Measurements from ENCODE around the gene DYNLT3.

The DYNLT3 gene

GRCh38 chrX:37883196-37883595 is 35.8 kb upstream of the DYNLT3 start:
- no peak overlapping the region for H3K4me3 ChIP-seq
- TF ChIP-seq, protein P1, sequence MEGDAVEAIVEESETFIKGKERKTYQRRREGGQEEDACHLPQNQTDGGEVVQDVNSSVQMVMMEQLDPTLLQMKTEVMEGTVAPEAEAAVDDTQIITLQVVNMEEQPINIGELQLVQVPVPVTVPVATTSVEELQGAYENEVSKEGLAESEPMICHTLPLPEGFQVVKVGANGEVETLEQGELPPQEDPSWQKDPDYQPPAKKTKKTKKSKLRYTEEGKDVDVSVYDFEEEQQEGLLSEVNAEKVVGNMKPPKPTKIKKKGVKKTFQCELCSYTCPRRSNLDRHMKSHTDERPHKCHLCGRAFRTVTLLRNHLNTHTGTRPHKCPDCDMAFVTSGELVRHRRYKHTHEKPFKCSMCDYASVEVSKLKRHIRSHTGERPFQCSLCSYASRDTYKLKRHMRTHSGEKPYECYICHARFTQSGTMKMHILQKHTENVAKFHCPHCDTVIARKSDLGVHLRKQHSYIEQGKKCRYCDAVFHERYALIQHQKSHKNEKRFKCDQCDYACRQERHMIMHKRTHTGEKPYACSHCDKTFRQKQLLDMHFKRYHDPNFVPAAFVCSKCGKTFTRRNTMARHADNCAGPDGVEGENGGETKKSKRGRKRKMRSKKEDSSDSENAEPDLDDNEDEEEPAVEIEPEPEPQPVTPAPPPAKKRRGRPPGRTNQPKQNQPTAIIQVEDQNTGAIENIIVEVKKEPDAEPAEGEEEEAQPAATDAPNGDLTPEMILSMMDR (IDR thresholded peaks at IDR 0.05): no peak

GRCh38 chrX:37879692-37880091 is 32.3 kb upstream of the DYNLT3 start:
- DNase-seq (ENCODE audit: low spot score): no peak
- H3K4me3 ChIP-seq: no peak overlapping the region
- TF ChIP-seq, protein P1 (IDR thresholded peaks at IDR 0.05): no peak
- no peak overlapping the region for H3K27ac ChIP-seq

More at GRCh38 chrX:37883196-37883595, 35.8 kb upstream of the DYNLT3 start:
- DNase-seq (ENCODE audit: low spot score): no peak
- H3K27ac ChIP-seq: no peak overlapping the region

DNA sequence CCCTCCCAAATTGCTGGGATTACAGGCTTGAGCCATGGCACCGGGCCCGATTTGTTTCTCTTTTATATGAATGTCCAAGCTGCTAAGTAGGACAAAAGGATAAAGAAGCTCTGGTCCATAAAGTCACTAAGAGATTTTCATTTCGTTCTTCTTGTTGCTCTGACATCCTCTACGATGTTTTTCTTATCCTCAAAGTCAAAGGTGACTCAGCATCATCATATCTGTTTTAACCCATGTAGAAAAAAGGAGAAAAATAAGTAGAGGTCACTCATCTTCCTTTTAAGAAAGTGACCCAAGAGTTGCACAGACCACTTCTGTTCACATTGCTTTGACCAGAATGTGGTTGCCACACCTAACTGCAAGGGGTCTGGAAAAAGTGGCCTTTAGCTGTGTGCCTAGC is 29.3 kb upstream of the DYNLT3 start:
- no peak overlapping the region for H3K27ac ChIP-seq
- TF ChIP-seq, protein P1 (IDR thresholded peaks at IDR 0.05): no peak
- DNase-seq (ENCODE audit: low spot score): no peak
- H3K4me3 ChIP-seq: no peak overlapping the region

GRCh38 chrX:37875675-37876074 is 28.3 kb upstream of the DYNLT3 start:
- no peak for DNase-seq (ENCODE audit: low spot score)
- TF ChIP-seq, protein P1 (IDR thresholded peaks at IDR 0.05): no peak
- Histone ChIP-seq H3K27ac (no peak overlapping the region), H3K4me3 (no peak overlapping the region)

- DNase-seq (ENCODE audit: low spot score): no peak
- Histone ChIP-seq H3K4me3 (no peak overlapping the region), H3K27ac (no peak overlapping the region)
- TF ChIP-seq, protein P1 (IDR thresholded peaks at IDR 0.05): no peak
These were observed 25.8 kb upstream of the DYNLT3 start for GRCh38 chrX:37873220-37873619.

DNA sequence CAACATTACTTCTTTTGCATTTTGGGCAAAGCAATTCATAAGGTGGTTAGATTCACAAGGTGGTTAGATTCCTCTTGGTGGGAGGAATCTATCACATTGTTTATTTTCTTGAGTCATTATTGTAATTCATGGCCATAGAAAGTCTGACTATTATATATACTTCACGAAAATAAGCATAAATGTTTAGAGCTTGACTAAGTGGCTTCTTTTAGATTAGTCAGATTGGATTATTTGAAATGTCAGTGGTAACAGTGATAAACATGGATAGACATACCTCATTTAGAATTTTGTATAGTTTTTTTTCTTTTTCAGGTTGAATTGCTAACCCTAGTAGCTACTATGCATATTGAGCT is 24.9 kb upstream of the DYNLT3 start:
- Histone ChIP-seq H3K27ac (no peak overlapping the region), H3K4me3 (no peak overlapping the region)
- DNase-seq (ENCODE audit: low spot score): no peak
- TF ChIP-seq, protein P1 (IDR thresholded peaks at IDR 0.05): no peak

GRCh38 chrX:37871626-37872302 is 24.4 kb upstream of the DYNLT3 start:
- Histone ChIP-seq H3K4me3 (no peak overlapping the region), H3K27ac (no peak overlapping the region)
- DNase-seq (ENCODE audit: low spot score): no peak
- TF ChIP-seq, protein P1 (IDR thresholded peaks at IDR 0.05): no peak

Data from coronary artery (tissue), 2 donors.